NCI-H2029 (cell line): ENCODE measurements around the gene PPP1R9A.

Experiments
- DNase-seq: peaks from one replicate; lab custom pipeline; 2025; lab: John Stamatoyannopoulos, UW

PPP1R9A gene

GRCh38 chr7:94909179-94909466 lies 1.7 kb downstream of the PPP1R9A start:
- DNase-seq, result no peak

- DNase-seq, result no peak
Observed at GRCh38 chr7:94912085-94912484, 4.7 kb downstream of the PPP1R9A start.

GRCh38 chr7:94913391-94913790 lies 6.0 kb downstream of the PPP1R9A start:
- no peak for DNase-seq

GRCh38 chr7:94921911-94922310 lies 14.5 kb downstream of the PPP1R9A start:
- DNase-seq, result no peak

- DNase-seq, result no peak
Observed at GRCh38 chr7:94922457-94922856, 15.1 kb downstream of the PPP1R9A start.

GRCh38 chr7:94923412-94923811 lies 16.0 kb downstream of the PPP1R9A start:
- DNase-seq, result no peak

GRCh38 chr7:94928168-94928707 lies 20.8 kb downstream of the PPP1R9A start:
- no peak for DNase-seq

- DNase-seq, result no peak
Observed at GRCh38 chr7:94933256-94933990, 26.0 kb downstream of the PPP1R9A start.

- DNase-seq, result no peak
Observed at GRCh38 chr7:94939395-94939794, 32.0 kb downstream of the PPP1R9A start.

GRCh38 chr7:94940241-94940640 lies 32.8 kb downstream of the PPP1R9A start:
- DNase-seq, result no peak

- DNase-seq, result no peak
Observed at GRCh38 chr7:94941844-94942632, 34.6 kb downstream of the PPP1R9A start.

- no peak for DNase-seq
Observed at GRCh38 chr7:94943134-94943533, 35.7 kb downstream of the PPP1R9A start.

- no peak for DNase-seq
Observed at GRCh38 chr7:94949532-94949931, 42.1 kb downstream of the PPP1R9A start.

- DNase-seq, result no peak
Observed at GRCh38 chr7:94955807-94956206, 48.4 kb downstream of the PPP1R9A start.

- no peak for DNase-seq
Observed at GRCh38 chr7:94957061-94957460, 49.7 kb downstream of the PPP1R9A start.

GRCh38 chr7:94962661-94963060 lies 55.3 kb downstream of the PPP1R9A start:
- DNase-seq, result no peak

GRCh38 chr7:94969434-94970084 lies 62.2 kb downstream of the PPP1R9A start:
- no peak for DNase-seq

GRCh38 chr7:94970085-94970576 lies 62.7 kb downstream of the PPP1R9A start:
- DNase-seq, result no peak

- no peak for DNase-seq
Observed at GRCh38 chr7:94971051-94971867, 63.9 kb downstream of the PPP1R9A start.

GRCh38 chr7:94972296-94972695 lies 64.9 kb downstream of the PPP1R9A start:
- no peak for DNase-seq

- DNase-seq, result no peak
Observed at GRCh38 chr7:94973844-94974243, 66.5 kb downstream of the PPP1R9A start.

GRCh38 chr7:94974423-94974822 lies 67.0 kb downstream of the PPP1R9A start:
- no peak for DNase-seq
